DOHH2 (cell line): ENCODE data around the gene ZC3H12C.

Experiments
- CTCF ChIP-seq: fragments of 200-600 bp; sonication (generic); IDR thresholded peaks from one replicate; pipeline ENCODE4 v1.5.1; 2014; ENCODE audit warnings: antibody characterized with exemption, mild to moderate bottlenecking, low read depth, low read length; ENCODE audit not compliant: poor library complexity, severe bottlenecking
- EZH2phosphoT487 ChIP-seq: fragments of 200-600 bp; sonication (generic); IDR thresholded peaks from 2 replicates; pipeline ENCODE4 v1.6.1; 2017; ENCODE audit warnings: borderline replicate concordance, mild to moderate bottlenecking, antibody characterized with exemption, low read length, moderate library complexity, mixed read lengths

- TF ChIP-seq CTCF: no peak
- TF ChIP-seq EZH2phosphoT487: no peak
Measured at GRCh38 chr11:110086892-110087309, 6.3 kb upstream of the ZC3H12C start.
